ENCODE data around the gene FBXW11.

DNA sequence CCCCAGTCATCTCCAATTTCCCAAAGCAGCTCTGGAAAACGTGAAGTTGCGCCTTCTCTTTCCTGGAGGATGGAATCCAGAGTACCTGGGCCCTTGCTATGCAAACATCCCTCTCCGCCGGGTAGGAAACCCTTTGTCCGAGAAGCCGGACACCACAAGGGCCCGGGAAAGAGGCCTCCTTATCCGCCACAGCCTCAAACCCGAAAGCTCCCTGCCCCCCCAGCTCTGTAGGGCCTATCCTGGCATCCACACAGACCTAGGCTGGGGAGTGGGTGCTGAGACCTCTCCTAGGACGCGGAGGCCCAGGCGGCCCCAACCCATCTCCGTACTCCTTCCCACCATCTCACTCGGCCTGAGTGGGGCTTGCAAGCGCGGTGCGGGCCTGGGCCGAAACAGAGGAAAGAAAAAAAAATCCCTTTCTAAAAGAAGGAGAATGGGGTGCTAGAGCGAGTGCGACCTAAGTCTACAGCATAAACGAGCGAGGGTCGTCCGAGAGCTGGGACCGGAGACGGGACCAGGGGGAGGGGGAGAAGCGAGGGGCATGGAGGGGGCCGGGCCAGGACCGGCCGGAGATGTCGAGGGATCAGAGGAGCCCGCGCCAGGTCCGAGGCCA, 624 bp downstream of the FBXW11 start:
- no peak for TF ChIP-seq POLR2A (IDR thresholded peaks at IDR 0.05; ENCODE audit: low read length)
- no peak for TF ChIP-seq GATA1 (IDR thresholded peaks at IDR 0.05; ENCODE audit: low read depth, low read length)

Measured in erythroblast (primary cell).